Neural progenitor cell (in vitro differentiated cells): ENCODE data around the gene ARMC6. TPM values are rescaled to one million over a fixed set of nuclear protein-coding genes. Genes with fewer than 3 reads are reported as not detected.

ENCODE experiments used
- DNase-seq: peaks from one replicate; pipeline ENCODE4 v3.0.0-alpha.2; 2016; ENCODE audit warnings: low spot score
- H2AFZ ChIP-seq: fragments of 200-600 bp; sonication (generic); replicated peaks from 2 replicates; pipeline ENCODE4 v1.6.1; 2016; ENCODE audit warnings: antibody characterized with exemption
- H3F3A ChIP-seq: fragments of 200-600 bp; sonication (generic); 2 replicates; pipeline ENCODE4 v1.6.1; 2016; ENCODE audit warnings: antibody characterized with exemption, low read depth
- H3K27ac ChIP-seq: fragments of 200-600 bp; sonication (generic); 2 replicates; pipeline ENCODE4 v1.5.1; 2016; ENCODE audit warnings: mild to moderate bottlenecking
- H3K27me3 ChIP-seq: fragments of 200-600 bp; sonication (generic); 2 replicates; pipeline ENCODE4 v1.6.1; 2016; ENCODE audit warnings: mild to moderate bottlenecking, moderate library complexity
- H3K36me3 ChIP-seq: fragments of 200-600 bp; sonication (generic); 2 replicates; pipeline ENCODE4 v1.5.1; 2016
- H3K4me1 ChIP-seq: fragments of 200-600 bp; sonication (generic); 2 replicates; pipeline ENCODE4 v1.6.1; 2016; ENCODE audit warnings: mixed run types
- H3K4me2 ChIP-seq: fragments of 200-600 bp; sonication (generic); 2 replicates; pipeline ENCODE4 v1.6.1; 2016
- H3K4me3 ChIP-seq: fragments of 200-600 bp; sonication (generic); 2 replicates; pipeline ENCODE4 v1.5.1; 2016
- H3K79me2 ChIP-seq: fragments of 200-600 bp; sonication (generic); 2 replicates; pipeline ENCODE4 v1.6.1; 2016; ENCODE audit warnings: low read depth
- H3K9ac ChIP-seq: fragments of 200-600 bp; sonication (generic); 2 replicates; pipeline ENCODE4 v1.6.1; 2016
- H3K9me3 ChIP-seq: fragments of 200-600 bp; sonication (generic); 2 replicates; pipeline ENCODE4 v1.5.1; 2016; ENCODE audit warnings: low read depth
- H4K20me1 ChIP-seq: fragments of 200-600 bp; sonication (generic); 2 replicates; pipeline ENCODE4 v1.6.1; 2016; ENCODE audit warnings: low read depth
- H3K27ac Mint-ChIP-seq: 3 replicates; pipeline ENCODE4 v1.8.0; 2021; ENCODE audit warnings: mixed read lengths
- H3K27me3 Mint-ChIP-seq: 2 replicates; pipeline ENCODE4 v1.8.0; 2022; ENCODE audit warnings: low read depth, mild to moderate bottlenecking, inconsistent platforms, moderate library complexity, mixed read lengths; ENCODE audit not compliant: insufficient read depth
- H3K36me3 Mint-ChIP-seq: 3 replicates; pipeline ENCODE4 v1.8.0; 2021; ENCODE audit warnings: mixed read lengths
- H3K4me1 Mint-ChIP-seq: 3 replicates; pipeline ENCODE4 v1.8.0; 2021; ENCODE audit warnings: mixed read lengths
- H3K4me3 Mint-ChIP-seq: 3 replicates; pipeline ENCODE4 v1.8.0; 2021; ENCODE audit warnings: mild to moderate bottlenecking, moderate library complexity, mixed read lengths
- H3K9me3 Mint-ChIP-seq: 3 replicates; pipeline ENCODE4 v1.8.0; 2020; ENCODE audit warnings: mixed read lengths
- EZH2 ChIP-seq: fragments of 200-600 bp; sonication (generic); IDR thresholded peaks from 2 replicates; pipeline ENCODE4 v1.6.1; 2017; ENCODE audit warnings: antibody characterized with exemption, mild to moderate bottlenecking, moderate library complexity
- EZH2phosphoT487 ChIP-seq: fragments of 200-600 bp; sonication (generic); IDR thresholded peaks from 2 replicates; pipeline ENCODE4 v1.6.1; 2017; ENCODE audit warnings: antibody characterized with exemption
- total RNA-seq: library from RNA; depleted of rRNA; stranded (reverse); fragments of >200 nt; gene quantifications from 2 replicates; pipeline ENCODE4 v1.2.3, GENCODE V29; 2015; ENCODE audit warnings: low replicate concordance
- TF ChIP-seq, protein P1 (sequence below): fragments of 200-600 bp; sonication (generic); IDR thresholded peaks from 2 replicates; pipeline ENCODE4 v1.5.1; 2017; ENCODE audit warnings: antibody characterized with exemption, mild to moderate bottlenecking

The ARMC6 gene
- total RNA-seq, 1 donor from 2014 or later = 18.1 TPM

DNA sequence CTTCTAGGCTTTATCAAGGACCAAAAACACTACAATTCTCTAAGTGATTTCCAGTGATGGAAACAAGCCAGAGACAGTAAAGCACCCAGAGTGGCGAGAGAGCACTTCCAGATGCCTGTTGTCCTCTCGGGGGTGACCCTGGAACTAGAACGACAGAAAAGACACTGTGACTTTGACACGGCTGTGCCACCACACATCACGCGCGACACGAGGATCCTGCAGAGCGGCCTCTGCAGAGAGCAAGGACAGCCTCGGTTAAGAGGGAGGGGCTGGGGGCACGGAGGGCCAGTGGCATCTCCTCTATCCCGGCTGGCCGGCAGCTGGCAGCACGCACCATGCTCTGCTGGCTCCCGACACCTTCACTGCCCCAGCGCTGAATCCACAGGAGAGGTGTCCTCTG, 42.4 kb upstream of the ARMC6 start:
- DNase-seq = no peak
- Histone ChIP-seq H3K9ac (no peak overlapping the region), H3K9me3 (no peaks in the 10 kb centered on the region), H3K27me3 (peaks cover 10% of the 10 kb centered on the region), H3K27ac (no peak overlapping the region), H3K79me2 (no peaks in the 10 kb centered on the region), H2AFZ (no peak overlapping the region), H3K4me3 (no peak overlapping the region), H3K4me2 (no peak overlapping the region), H3K36me3 (no peaks in the 10 kb centered on the region), H3K4me1 (peaks cover 4% of the 10 kb centered on the region), H3F3A (peaks cover 17% of the 10 kb centered on the region), H4K20me1 (peaks cover 8% of the 10 kb centered on the region)
- H3K4me3 Mint-ChIP-seq = no peak overlapping the region
- H3K9me3 Mint-ChIP-seq = no peaks in the 10 kb centered on the region
- H3K27ac Mint-ChIP-seq = no peak overlapping the region
- H3K4me1 Mint-ChIP-seq = peaks cover 18% of the 10 kb centered on the region
- H3K36me3 Mint-ChIP-seq = peaks cover 16% of the 10 kb centered on the region
- peaks cover 4% of the 10 kb centered on the region for H3K27me3 Mint-ChIP-seq
- TF ChIP-seq, protein P1, sequence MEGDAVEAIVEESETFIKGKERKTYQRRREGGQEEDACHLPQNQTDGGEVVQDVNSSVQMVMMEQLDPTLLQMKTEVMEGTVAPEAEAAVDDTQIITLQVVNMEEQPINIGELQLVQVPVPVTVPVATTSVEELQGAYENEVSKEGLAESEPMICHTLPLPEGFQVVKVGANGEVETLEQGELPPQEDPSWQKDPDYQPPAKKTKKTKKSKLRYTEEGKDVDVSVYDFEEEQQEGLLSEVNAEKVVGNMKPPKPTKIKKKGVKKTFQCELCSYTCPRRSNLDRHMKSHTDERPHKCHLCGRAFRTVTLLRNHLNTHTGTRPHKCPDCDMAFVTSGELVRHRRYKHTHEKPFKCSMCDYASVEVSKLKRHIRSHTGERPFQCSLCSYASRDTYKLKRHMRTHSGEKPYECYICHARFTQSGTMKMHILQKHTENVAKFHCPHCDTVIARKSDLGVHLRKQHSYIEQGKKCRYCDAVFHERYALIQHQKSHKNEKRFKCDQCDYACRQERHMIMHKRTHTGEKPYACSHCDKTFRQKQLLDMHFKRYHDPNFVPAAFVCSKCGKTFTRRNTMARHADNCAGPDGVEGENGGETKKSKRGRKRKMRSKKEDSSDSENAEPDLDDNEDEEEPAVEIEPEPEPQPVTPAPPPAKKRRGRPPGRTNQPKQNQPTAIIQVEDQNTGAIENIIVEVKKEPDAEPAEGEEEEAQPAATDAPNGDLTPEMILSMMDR = no peak
- TF ChIP-seq EZH2 = no peak
- TF ChIP-seq EZH2phosphoT487 = no peak

DNA sequence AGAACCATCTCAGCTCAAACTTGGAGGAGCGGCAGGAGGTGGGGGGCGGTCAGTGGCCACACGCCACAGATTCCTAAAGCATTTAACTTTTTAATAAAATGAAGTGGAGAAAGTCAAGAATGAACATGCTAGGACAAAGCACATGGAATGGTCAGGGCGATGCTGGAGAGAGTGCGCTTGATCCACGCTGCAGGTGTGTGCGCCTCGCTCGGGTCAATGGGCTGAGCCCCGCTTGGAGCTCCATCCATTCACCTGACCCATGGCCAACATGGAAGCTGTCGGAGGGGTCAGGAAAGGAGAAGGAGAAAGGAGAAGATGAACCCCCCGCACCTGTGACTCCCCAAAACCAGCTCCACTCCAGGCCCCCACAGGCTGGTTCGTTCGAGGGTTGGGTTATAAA, 41.9 kb upstream of the ARMC6 start:
- H3K36me3 ChIP-seq = no peaks in the 10 kb centered on the region
- peaks cover 16% of the 10 kb centered on the region for H3F3A ChIP-seq
- Mint-ChIP-seq H3K36me3 (peaks cover 16% of the 10 kb centered on the region), H3K27ac (no peak overlapping the region), H3K27me3 (peaks cover 4% of the 10 kb centered on the region), H3K4me1 (peaks cover 17% of the 10 kb centered on the region), H3K4me3 (no peak overlapping the region), H3K9me3 (no peaks in the 10 kb centered on the region)
- H3K27me3 ChIP-seq = peaks cover 10% of the 10 kb centered on the region
- no peak for DNase-seq
- TF ChIP-seq EZH2 (no peak), EZH2phosphoT487 (no peak)
- TF ChIP-seq, protein P1 = no peak
- no peak overlapping the region for H3K4me3 ChIP-seq
- peaks cover 12% of the 10 kb centered on the region for H4K20me1 ChIP-seq
- no peak overlapping the region for H2AFZ ChIP-seq
- no peaks in the 10 kb centered on the region for H3K79me2 ChIP-seq
- H3K9ac ChIP-seq = no peak overlapping the region
- no peak overlapping the region for H3K4me2 ChIP-seq
- no peak overlapping the region for H3K27ac ChIP-seq
- no peaks in the 10 kb centered on the region for H3K9me3 ChIP-seq
- H3K4me1 ChIP-seq = peaks cover 2% of the 10 kb centered on the region

DNA sequence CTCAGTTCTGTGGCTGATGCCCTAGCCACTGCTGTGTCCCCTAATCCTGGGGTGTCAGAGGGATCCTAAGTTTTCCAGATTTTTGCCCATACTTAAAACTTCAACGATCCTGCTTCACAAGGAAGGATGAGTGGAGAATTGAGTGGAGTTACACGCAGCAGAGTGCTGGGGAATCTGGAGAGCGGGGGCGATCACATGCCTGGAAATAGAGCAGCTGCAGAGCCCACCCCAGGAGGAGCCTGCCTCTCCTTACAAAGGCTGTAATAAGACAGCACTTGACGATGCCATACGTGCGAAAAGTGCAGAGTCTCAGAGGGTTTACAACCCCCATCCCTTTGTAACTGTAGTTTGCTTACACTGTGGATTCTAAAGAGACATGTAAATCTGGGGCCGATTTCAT, 40.7 kb upstream of the ARMC6 start:
- H3K27ac ChIP-seq = no peak overlapping the region
- H3K9me3 ChIP-seq = no peaks in the 10 kb centered on the region
- Mint-ChIP-seq H3K27ac (no peak overlapping the region), H3K4me3 (no peak overlapping the region), H3K27me3 (peaks cover 4% of the 10 kb centered on the region), H3K36me3 (peaks cover 20% of the 10 kb centered on the region), H3K4me1 (peaks cover 14% of the 10 kb centered on the region), H3K9me3 (no peaks in the 10 kb centered on the region)
- H4K20me1 ChIP-seq = peaks cover 20% of the 10 kb centered on the region
- TF ChIP-seq EZH2phosphoT487 = no peak
- TF ChIP-seq, protein P1 = no peak
- TF ChIP-seq EZH2 = no peak
- peaks cover 4% of the 10 kb centered on the region for H3K27me3 ChIP-seq
- no peak for DNase-seq
- H3K4me1 ChIP-seq = no peaks in the 10 kb centered on the region
- H3K36me3 ChIP-seq = no peaks in the 10 kb centered on the region
- H2AFZ ChIP-seq = no peak overlapping the region
- no peak overlapping the region for H3K4me3 ChIP-seq
- H3F3A ChIP-seq = peaks cover 12% of the 10 kb centered on the region
- no peaks in the 10 kb centered on the region for H3K79me2 ChIP-seq
- H3K4me2 ChIP-seq = no peak overlapping the region
- no peak overlapping the region for H3K9ac ChIP-seq
